MCF 10A (cell line): ENCODE results near the gene PLAU. TPM values are rescaled to one million over a fixed set of nuclear protein-coding genes. Genes with fewer than 3 reads are reported as not detected.

Source experiments
- BruUV-seq: library from RNA; stranded (reverse); fragments of 400-500 nt; replicated peaks from 2 replicates; lab custom pipeline; 2021; lab: Mats Ljungman, UMichigan
- CTCF ChIA-PET: fragments of 300-600 bp; sonication (Branson Sonifier 250); formaldehyde crosslinking; extraction: SDS; loops from one replicate; lab custom pipeline; 2021; ENCODE audit warnings: antibody characterized with exemption, inconsistent platforms; lab: Yijun Ruan, JAX
- POLR2A ChIA-PET: fragments of 300-600, 350-650 bp; sonication (Branson Sonifier 250); formaldehyde crosslinking; extraction: SDS; loops from one replicate; lab custom pipeline; 2020; ENCODE audit warnings: antibody characterized with exemption, inconsistent platforms; lab: Yijun Ruan, JAX
- DNase-seq: peaks from one replicate; pipeline ENCODE4 v3.0.0-alpha.2; 2018; ENCODE audit not compliant: unreplicated experiment
- H3K27ac Mint-ChIP-seq: one replicate; pipeline ENCODE4 v1.8.0; 2022; ENCODE audit warnings: mild to moderate bottlenecking, low read depth, mixed read lengths; ENCODE audit not compliant: unreplicated experiment
- H3K27me3 Mint-ChIP-seq: one replicate; pipeline ENCODE4 v1.8.0; 2022; ENCODE audit warnings: mixed read lengths; ENCODE audit not compliant: insufficient read depth, unreplicated experiment
- H3K36me3 Mint-ChIP-seq: one replicate; pipeline ENCODE4 v1.8.0; 2022; ENCODE audit warnings: mild to moderate bottlenecking, moderate library complexity, mixed read lengths; ENCODE audit not compliant: insufficient read depth, unreplicated experiment
- H3K4me1 Mint-ChIP-seq: one replicate; pipeline ENCODE4 v1.8.0; 2022; ENCODE audit warnings: mixed read lengths; ENCODE audit not compliant: insufficient read depth, unreplicated experiment
- H3K4me3 Mint-ChIP-seq: one replicate; pipeline ENCODE4 v1.8.0; 2022; ENCODE audit warnings: mild to moderate bottlenecking, moderate library complexity, mixed read lengths; ENCODE audit not compliant: unreplicated experiment
- H3K9me3 Mint-ChIP-seq: one replicate; pipeline ENCODE4 v1.8.0; 2022; ENCODE audit warnings: mixed read lengths; ENCODE audit not compliant: unreplicated experiment
- CTCF ChIP-seq: fragments of 200-600 bp; IDR thresholded peaks from one replicate; pipeline ENCODE4 v1.8.0; 2022; ENCODE audit warnings: antibody characterized with exemption, mild to moderate bottlenecking; ENCODE audit not compliant: unreplicated experiment
- intact Hi-C: fragments of 100-400 bp; cut with micrococcal nuclease; formaldehyde crosslinking; loops from 2 replicates; pipeline ENCODE4 v1.14.1; 2022
- total RNA-seq: library from RNA; stranded (reverse); gene quantifications from 2 replicates; pipeline ENCODE4 v1.2.3, GENCODE V29; 2022

PLAU gene
- total RNA-seq, 1 experiment from 2014 or later = 30.6 TPM

GRCh38 chr10:73891540-73891939 is 19.4 kb upstream of the PLAU start:
- ChIA-PET POLR2A (interaction anchor here (1.3 to 12.9 kb wide), 4 partner anchors 18 to 121 kb away, joined by 3 to 361 read pairs (median 100); partner anchors contain the start of gene PLAU), CTCF (interaction anchor here (0.6 to 21.1 kb wide), 5 partner anchors 29 to 271 kb away, joined by 3 to 658 read pairs (median 5); no protein-coding TSS in a partner anchor)
- peaks cover 75% of the 10 kb centered on the region for H3K4me1 Mint-ChIP-seq
- no peaks in the 10 kb centered on the region for H3K36me3 Mint-ChIP-seq
- no peaks in the 10 kb centered on the region for H3K9me3 Mint-ChIP-seq
- no peak overlapping the region for H3K4me3 Mint-ChIP-seq
- intact Hi-C loops = no loop called here
- no peak for DNase-seq
- BruUV-seq = no TSS peak
- peak overlapping the region; percentile 23 for H3K27ac Mint-ChIP-seq
- no peak for TF ChIP-seq CTCF
- H3K27me3 Mint-ChIP-seq = no peaks in the 10 kb centered on the region

DNA sequence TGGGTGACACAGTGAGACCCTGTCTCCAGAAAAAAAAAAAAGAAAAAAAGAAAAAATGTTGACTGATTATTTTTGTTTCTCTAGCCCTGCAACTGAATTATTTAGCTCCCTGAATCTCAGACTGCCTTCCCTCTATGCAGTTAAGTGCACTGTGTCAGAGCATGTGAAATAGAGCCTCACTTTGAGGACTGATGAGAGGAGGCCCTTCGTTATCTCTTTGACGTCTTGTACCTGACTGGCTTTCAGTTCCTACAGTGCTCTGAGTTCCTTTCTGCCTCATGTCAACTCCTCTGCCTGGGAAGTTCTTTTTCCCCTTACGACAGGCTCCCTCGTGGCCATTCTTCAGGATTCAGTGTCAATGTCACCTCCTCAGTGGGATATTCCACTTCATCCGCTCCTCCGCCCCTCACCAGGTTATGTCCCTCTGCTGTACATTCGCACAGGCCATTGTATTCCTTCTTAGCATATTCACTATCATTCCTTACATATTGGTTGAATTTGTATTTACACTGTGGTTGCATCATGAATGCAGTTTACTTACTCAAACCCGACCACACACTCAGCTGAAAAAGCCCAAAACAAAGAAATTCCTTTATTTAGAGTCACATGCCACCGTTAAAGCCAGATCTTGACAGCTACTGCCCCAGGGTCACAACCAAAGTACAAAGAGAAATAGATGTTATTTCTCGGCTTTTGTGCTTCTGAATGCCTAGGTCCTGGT is 18.5 kb upstream of the PLAU start:
- H3K9me3 Mint-ChIP-seq = no peaks in the 10 kb centered on the region
- no peak for TF ChIP-seq CTCF
- ChIA-PET POLR2A (interaction anchor here (12.9 kb wide), 1 partner anchor 44 kb away, joined by 361 read pairs; no protein-coding TSS in a partner anchor), CTCF (interaction anchor here (1.9 to 21.1 kb wide), 2 partner anchors 26 to 46 kb away, joined by 5 to 658 read pairs; no protein-coding TSS in a partner anchor)
- intact Hi-C loops = no loop called here
- DNase-seq = no peak
- no TSS peak for BruUV-seq
- peaks cover 67% of the 10 kb centered on the region for H3K4me1 Mint-ChIP-seq
- no peak overlapping the region for H3K4me3 Mint-ChIP-seq
- H3K27me3 Mint-ChIP-seq = no peaks in the 10 kb centered on the region
- peak overlapping the region; percentile 36 for H3K27ac Mint-ChIP-seq
- no peaks in the 10 kb centered on the region for H3K36me3 Mint-ChIP-seq

DNA sequence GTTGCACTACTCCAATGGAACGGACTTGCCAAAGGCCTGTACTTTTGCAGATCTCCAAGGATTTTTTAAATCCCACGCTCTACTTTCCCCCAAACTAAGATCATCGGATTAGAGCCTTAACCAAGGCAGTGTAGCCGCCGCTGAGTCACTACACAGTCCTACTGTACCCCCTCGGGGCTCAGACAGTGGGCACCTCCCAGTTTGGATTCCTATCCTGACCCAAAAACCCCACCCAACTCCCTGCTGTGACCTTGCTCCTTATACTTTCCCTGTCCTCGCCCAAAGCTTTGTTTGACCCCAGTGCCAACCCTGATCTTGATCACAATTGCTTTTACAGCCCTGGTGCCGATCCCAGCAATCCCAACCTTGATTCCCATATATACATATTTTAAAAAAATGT is 17.5 kb upstream of the PLAU start:
- DNase-seq = peak; percentile 73
- no peak overlapping the region for H3K4me3 Mint-ChIP-seq
- no peak for TF ChIP-seq CTCF
- ChIA-PET CTCF (interaction anchor here (0.6 to 21.1 kb wide), 6 partner anchors 7 to 237 kb away, joined by 4 to 658 read pairs (median 5); no protein-coding TSS in a partner anchor), POLR2A (interaction anchor here (1.3 to 12.9 kb wide), 5 partner anchors 13 to 104 kb away, joined by 3 to 361 read pairs (median 4); partner anchors contain the start of gene VCL)
- no peaks in the 10 kb centered on the region for H3K36me3 Mint-ChIP-seq
- H3K27ac Mint-ChIP-seq = peak overlapping the region; percentile 36
- H3K27me3 Mint-ChIP-seq = no peaks in the 10 kb centered on the region
- peaks cover 60% of the 10 kb centered on the region for H3K4me1 Mint-ChIP-seq
- intact Hi-C loops = no loop called here
- H3K9me3 Mint-ChIP-seq = no peaks in the 10 kb centered on the region
- BruUV-seq = no TSS peak
